Measurements from ENCODE around the gene RSPO4. TPM values are rescaled to one million over a fixed set of nuclear protein-coding genes. Genes with fewer than 3 reads are reported as not detected.

RSPO4 gene
- total and polyA plus RNA-seq, 2 experiments from 2014 or later = 2.8 to 4.5 TPM

DNA sequence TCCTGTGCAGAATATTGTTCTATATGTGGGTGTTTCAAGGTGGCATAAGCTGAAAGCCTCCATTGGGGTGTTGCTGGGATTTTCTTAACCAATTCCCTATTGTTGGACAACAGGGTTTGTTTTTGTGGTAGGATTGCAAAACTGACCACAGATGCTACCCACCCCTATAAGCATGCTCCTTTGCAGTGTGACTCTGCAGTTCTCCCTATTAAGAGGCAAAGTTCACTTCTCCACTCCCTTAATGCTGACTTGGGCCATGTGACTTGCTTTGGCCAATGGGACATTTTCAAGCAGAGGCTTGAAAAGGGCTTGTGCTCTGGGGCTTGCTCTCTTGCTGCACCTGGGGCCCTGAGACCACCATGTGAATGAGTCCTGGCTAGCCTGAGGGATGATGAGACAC lies 77.5 kb downstream of the RSPO4 start:
- no peaks in the 10 kb centered on the region for H3K4me1 ChIP-seq (ENCODE audit: insufficient read depth)
- no peak for DNase-seq (ENCODE audit: low spot score)
- H3K27ac Mint-ChIP-seq = no peak overlapping the region; the same call in 1 of the 2 replicates
- H3K27me3 Mint-ChIP-seq (ENCODE audit: insufficient read depth, low read depth, poor library complexity) = peaks cover under 1% of the 10 kb centered on the region
- no peak overlapping the region for H3K4me2 ChIP-seq
- no peak for TF ChIP-seq NANOG (IDR thresholded peaks at IDR 0.05; ENCODE audit: borderline replicate concordance)
- no peak for TF ChIP-seq ETS1 (IDR thresholded peaks at IDR 0.05)
- no peak for TF ChIP-seq STAT1 (IDR thresholded peaks at IDR 0.05; ENCODE audit: unreplicated experiment)
- TF ChIP-seq EZH2 (IDR thresholded peaks at IDR 0.05; ENCODE audit: low read depth, unreplicated experiment) = no peak
- no peak for TF ChIP-seq CTCF (conservative IDR thresholded peaks at IDR 0.05; ENCODE audit: low read depth in 2 of 2)
- H3F3A ChIP-seq (replicated peaks; ENCODE audit: low read depth) = no peaks in the 10 kb centered on the region
- H3K9me2 ChIP-seq (ENCODE audit: insufficient read depth) = peaks cover 2% of the 10 kb centered on the region; the same call in 1 of the 2 replicates
- no peaks in the 10 kb centered on the region for H3K36me3 ChIP-seq (ENCODE audit: insufficient read depth)
- H3K27me3 ChIP-seq (ENCODE audit: insufficient read depth) = no peaks in the 10 kb centered on the region
- peaks cover 23% of the 10 kb centered on the region; the same call in 2 of the 3 replicates for H3K9me3 Mint-ChIP-seq
- no peak for ATAC-seq
- H3K36me3 Mint-ChIP-seq (ENCODE audit: low read depth) = no peaks in the 10 kb centered on the region
- H3K4me3 Mint-ChIP-seq = no peak overlapping the region
- no peak overlapping the region for H3K4me3 ChIP-seq
- H2AFZ ChIP-seq = no peak overlapping the region
- no peaks in the 10 kb centered on the region for H3K4me1 Mint-ChIP-seq
- H3K27ac ChIP-seq (ENCODE audit: low read depth) = no peak overlapping the region
- H4K20me1 ChIP-seq (replicated peaks; ENCODE audit: insufficient read depth) = no peaks in the 10 kb centered on the region
- H3K79me2 ChIP-seq (replicated peaks; ENCODE audit: insufficient read depth) = no peaks in the 10 kb centered on the region

DNA sequence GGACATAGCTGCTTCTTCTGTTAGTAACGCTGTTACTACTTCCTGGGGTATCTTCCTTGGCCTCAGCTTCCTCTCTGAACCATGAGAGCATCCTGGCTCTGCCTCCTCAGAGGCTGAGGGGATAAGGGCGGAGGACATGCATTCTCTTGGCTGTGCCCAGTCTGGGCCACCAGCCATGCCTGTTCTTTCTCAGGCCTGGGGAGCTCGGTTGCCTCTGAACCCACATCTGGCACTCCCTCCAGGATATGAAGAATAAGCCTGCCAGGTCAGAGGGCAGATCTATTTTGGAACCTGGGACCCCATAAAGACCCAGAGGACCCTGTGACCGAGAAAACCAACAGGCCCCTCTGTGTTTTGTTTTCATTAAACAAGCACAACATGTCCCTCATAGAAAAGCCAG lies 79.3 kb downstream of the RSPO4 start:
- Mint-ChIP-seq H3K36me3 (ENCODE audit: low read depth) (no peaks in the 10 kb centered on the region), H3K27ac (no peak overlapping the region), H3K4me1 (no peaks in the 10 kb centered on the region), H3K27me3 (ENCODE audit: insufficient read depth, low read depth, poor library complexity) (peaks cover 1% of the 10 kb centered on the region), H3K4me3 (no peak overlapping the region), H3K9me3 (peaks cover 8% of the 10 kb centered on the region; the same call in 2 of the 3 replicates)
- Histone ChIP-seq H3K27ac (ENCODE audit: low read depth) (no peak overlapping the region), H3K27me3 (ENCODE audit: insufficient read depth) (no peaks in the 10 kb centered on the region), H2AFZ (no peak overlapping the region), H3F3A (replicated peaks; ENCODE audit: low read depth) (no peaks in the 10 kb centered on the region), H4K20me1 (replicated peaks; ENCODE audit: insufficient read depth) (no peaks in the 10 kb centered on the region), H3K4me1 (ENCODE audit: insufficient read depth) (no peaks in the 10 kb centered on the region), H3K9me2 (ENCODE audit: insufficient read depth) (no peaks in the 10 kb centered on the region; the same call in 1 of the 2 replicates), H3K4me2 (no peak overlapping the region), H3K79me2 (replicated peaks; ENCODE audit: insufficient read depth) (no peaks in the 10 kb centered on the region), H3K36me3 (ENCODE audit: insufficient read depth) (no peaks in the 10 kb centered on the region), H3K4me3 (no peak overlapping the region)
- ATAC-seq (no peak), DNase-seq (ENCODE audit: low spot score) (no peak)
- TF ChIP-seq CTCF (conservative IDR thresholded peaks at IDR 0.05; ENCODE audit: low read depth in 2 of 2) (no peak), EZH2phosphoT487 (IDR thresholded peaks at IDR 0.05; ENCODE audit: unreplicated experiment) (no peak)
- TF ChIP-seq, protein P1, sequence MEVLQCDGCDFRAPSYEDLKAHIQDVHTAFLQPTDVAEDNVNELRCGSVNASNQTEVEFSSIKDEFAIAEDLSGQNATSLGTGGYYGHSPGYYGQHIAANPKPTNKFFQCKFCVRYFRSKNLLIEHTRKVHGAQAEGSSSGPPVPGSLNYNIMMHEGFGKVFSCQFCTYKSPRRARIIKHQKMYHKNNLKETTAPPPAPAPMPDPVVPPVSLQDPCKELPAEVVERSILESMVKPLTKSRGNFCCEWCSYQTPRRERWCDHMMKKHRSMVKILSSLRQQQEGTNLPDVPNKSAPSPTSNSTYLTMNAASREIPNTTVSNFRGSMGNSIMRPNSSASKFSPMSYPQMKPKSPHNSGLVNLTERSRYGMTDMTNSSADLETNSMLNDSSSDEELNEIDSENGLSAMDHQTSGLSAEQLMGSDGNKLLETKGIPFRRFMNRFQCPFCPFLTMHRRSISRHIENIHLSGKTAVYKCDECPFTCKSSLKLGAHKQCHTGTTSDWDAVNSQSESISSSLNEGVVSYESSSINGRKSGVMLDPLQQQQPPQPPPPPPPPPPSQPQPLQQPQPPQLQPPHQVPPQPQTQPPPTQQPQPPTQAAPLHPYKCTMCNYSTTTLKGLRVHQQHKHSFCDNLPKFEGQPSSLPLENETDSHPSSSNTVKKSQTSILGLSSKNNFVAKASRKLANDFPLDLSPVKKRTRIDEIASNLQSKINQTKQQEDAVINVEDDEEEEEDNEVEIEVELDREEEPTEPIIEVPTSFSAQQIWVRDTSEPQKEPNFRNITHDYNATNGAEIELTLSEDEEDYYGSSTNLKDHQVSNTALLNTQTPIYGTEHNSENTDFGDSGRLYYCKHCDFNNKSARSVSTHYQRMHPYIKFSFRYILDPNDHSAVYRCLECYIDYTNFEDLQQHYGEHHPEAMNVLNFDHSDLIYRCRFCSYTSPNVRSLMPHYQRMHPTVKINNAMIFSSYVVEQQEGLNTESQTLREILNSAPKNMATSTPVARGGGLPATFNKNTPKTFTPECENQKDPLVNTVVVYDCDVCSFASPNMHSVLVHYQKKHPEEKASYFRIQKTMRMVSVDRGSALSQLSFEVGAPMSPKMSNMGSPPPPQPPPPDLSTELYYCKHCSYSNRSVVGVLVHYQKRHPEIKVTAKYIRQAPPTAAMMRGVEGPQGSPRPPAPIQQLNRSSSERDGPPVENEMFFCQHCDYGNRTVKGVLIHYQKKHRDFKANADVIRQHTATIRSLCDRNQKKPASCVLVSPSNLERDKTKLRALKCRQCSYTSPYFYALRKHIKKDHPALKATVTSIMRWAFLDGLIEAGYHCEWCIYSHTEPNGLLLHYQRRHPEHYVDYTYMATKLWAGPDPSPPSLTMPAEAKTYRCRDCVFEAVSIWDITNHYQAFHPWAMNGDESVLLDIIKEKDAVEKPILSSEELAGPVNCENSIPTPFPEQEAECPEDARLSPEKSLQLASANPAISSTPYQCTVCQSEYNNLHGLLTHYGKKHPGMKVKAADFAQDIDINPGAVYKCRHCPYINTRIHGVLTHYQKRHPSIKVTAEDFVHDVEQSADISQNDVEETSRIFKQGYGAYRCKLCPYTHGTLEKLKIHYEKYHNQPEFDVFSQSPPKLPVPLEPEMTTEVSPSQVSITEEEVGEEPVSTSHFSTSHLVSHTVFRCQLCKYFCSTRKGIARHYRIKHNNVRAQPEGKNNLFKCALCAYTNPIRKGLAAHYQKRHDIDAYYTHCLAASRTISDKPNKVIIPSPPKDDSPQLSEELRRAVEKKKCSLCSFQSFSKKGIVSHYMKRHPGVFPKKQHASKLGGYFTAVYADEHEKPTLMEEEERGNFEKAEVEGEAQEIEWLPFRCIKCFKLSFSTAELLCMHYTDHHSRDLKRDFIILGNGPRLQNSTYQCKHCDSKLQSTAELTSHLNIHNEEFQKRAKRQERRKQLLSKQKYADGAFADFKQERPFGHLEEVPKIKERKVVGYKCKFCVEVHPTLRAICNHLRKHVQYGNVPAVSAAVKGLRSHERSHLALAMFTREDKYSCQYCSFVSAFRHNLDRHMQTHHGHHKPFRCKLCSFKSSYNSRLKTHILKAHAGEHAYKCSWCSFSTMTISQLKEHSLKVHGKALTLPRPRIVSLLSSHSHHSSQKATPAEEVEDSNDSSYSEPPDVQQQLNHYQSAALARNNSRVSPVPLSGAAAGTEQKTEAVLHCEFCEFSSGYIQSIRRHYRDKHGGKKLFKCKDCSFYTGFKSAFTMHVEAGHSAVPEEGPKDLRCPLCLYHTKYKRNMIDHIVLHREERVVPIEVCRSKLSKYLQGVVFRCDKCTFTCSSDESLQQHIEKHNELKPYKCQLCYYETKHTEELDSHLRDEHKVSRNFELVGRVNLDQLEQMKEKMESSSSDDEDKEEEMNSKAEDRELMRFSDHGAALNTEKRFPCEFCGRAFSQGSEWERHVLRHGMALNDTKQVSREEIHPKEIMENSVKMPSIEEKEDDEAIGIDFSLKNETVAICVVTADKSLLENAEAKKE (CRISPR knock-in tag; IDR thresholded peaks at IDR 0.05) = no peak

Data from GM23338 (cell line).